GM20000 (cell line): ENCODE results near the gene FOXD4L1.
"Not testable (repeated sequence)": the region's sequence is repeated elsewhere in the genome, so short reads cannot be mapped to it uniquely, and the experiment has no call there.

Source experiments
- DNase-seq: peaks from one replicate; pipeline ENCODE4 v3.0.0; 2012; ENCODE audit warnings: low spot score

FOXD4L1 gene

GRCh38 chr2:113498365-113498764 lies at the start of gene FOXD4L1:
FOXD4L1 (plus strand) TSS chr2:113498665; CDS start chr2:113499257, 592 bp downstream.
- DNase-seq: not testable (repeated sequence)

DNA sequence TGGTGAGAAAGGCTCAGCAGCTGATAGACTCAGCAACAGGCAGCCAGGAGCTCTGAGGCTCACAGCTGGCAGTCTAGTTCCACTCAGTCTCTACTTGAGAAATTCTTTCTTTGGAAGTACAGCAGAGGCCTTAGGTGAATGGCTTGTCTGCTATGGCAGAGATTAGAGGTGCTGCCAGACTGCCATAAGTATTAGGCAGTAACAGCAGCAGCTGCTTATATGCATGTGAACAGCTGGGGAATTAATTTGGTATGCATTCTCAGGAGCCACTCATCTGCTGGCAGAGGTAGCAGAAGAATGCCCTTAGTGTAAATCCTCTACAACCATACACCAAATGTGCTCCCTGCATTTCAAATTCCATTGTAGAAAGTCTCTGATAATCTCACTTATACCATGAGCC lies 32.7 kb upstream of the FOXD4L1 start:
- DNase-seq: not testable (repeated sequence)

DNA sequence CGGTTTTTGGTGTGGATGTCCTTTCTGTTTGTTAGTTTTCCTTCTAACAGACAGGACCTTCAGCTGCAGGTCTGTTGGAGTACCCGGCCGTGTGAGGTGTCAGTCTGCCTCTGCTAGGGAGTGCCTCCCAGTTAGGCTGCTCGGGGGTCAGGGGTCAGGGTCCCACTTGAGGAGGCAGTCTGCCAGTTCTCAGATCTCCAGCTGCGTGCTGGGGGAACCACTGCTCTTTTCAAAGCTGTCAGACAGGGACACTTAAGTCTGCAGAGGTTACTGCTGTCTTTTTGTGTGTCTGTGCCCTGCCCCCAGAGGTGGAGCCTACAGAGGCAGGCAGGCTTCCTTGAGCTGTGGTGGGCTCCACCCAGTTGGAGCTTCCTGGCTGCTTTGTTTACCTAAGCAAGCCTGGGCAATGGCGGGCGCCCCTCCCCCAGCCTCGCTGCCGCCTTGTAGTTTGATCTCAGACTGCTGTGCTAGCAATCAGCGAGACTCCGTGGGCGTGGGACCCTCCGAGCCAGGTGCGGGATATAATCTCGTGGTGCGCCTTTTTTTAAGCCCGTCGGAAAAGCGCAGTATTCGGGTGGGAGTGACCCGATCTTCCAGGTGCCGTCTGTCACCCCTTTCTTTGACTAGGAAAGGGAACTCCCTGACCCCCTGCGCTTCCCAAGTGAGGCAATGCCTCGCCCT lies 21.6 kb upstream of the FOXD4L1 start:
- DNase-seq: not testable (repeated sequence)

- not testable (repeated sequence) for DNase-seq
Measured at GRCh38 chr2:113496527-113496926, 1.9 kb upstream of the FOXD4L1 start.

DNA sequence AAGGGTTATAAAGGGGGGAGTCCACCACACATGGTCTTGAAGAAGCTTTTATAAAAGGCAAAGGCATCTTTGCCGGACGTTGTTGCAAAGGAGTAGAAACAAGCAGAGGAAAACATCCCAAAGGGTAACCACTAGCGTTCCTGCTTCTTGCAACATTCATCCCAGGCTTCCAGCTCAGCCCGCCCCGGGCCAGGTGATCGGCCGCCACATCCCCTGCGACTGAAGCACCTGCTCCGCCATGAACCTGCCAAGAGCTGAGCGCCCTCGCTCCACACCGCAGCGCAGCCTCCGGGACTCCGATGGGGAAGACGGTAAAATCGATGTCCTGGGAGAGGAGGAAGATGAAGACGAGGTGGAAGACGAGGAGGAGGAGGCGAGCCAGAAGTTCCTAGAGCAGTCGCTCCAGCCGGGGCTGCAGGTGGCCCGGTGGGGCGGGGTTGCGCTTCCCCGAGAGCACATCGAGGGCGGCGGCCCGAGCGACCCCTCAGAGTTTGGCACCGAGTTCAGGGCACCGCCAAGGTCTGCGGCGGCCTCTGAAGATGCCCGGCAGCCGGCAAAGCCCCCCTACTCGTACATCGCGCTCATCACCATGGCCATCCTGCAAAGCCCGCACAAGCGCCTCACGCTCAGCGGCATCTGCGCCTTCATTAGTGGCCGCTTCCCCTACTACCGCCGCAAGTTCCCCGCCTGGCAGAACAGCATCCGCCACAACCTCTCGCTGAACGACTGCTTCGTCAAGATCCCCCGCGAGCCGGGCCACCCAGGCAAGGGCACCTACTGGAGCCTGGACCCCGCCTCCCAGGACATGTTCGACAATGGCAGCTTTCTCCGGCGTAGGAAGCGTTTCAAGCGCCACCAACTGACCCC lies 787 bp downstream of the FOXD4L1 start:
- DNase-seq: not testable (repeated sequence)

- not testable (repeated sequence) for DNase-seq
Measured at GRCh38 chr2:113499886-113500722, 1.6 kb downstream of the FOXD4L1 start.

DNA sequence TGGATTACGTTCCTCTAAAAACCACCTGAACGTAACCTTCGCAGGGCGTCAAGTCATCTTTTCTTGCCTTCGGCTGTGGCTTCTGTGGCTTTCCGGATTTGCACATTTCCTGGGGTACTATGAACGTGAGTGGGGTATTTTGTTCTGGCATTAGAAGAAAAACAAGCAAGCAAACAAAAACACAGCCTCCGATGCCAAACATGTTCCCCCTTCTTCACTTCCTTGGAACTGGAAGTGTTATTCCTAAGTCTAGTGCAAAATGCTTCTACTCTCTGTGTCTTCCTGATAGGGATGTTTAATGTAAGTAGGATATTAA lies 2.2 kb downstream of the FOXD4L1 start:
- DNase-seq: not testable (repeated sequence)

DNA sequence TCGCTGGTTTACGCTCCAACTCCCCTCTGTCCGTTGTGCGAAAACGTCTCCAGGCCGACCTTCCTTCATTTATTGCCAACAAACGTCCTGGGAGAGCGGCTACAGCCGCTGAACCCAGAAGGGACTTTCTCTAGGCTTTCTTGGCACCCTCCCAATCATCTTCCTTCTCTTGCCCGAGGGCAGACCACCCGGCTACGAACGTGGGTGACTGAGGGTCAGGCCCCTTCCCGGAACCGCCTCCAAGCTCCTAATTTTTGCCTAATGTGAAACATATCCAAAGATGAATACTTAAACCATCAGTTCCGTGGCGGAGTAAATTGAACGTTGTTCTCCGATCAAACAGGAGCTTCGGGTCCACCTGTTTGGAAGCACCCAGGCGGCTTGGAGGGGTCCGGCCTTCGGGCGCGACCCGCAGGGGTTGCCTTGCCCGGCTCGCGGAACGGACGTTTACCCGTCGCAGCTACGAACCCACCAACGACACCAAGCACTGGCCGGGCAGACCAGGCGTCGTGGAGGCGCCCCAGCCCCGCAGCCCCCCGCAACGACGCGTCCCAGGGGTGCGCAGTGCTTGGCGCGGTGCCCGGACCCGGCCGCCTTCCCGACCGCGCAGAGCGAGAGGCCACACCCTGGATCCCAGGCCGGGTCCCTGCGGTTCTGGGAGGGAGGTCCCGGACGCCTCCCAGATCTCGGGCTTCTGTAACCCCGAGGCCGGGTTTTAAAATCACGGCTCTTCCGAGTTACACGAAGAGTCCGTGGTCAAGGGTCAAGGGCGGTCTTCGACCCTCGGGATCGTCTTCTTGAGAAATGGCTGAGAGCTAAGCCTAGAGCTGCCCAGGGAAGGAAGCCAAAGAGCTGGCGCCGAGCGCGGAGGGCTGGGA lies 4.0 kb downstream of the FOXD4L1 start:
- peak; percentile 3 for DNase-seq

DNA sequence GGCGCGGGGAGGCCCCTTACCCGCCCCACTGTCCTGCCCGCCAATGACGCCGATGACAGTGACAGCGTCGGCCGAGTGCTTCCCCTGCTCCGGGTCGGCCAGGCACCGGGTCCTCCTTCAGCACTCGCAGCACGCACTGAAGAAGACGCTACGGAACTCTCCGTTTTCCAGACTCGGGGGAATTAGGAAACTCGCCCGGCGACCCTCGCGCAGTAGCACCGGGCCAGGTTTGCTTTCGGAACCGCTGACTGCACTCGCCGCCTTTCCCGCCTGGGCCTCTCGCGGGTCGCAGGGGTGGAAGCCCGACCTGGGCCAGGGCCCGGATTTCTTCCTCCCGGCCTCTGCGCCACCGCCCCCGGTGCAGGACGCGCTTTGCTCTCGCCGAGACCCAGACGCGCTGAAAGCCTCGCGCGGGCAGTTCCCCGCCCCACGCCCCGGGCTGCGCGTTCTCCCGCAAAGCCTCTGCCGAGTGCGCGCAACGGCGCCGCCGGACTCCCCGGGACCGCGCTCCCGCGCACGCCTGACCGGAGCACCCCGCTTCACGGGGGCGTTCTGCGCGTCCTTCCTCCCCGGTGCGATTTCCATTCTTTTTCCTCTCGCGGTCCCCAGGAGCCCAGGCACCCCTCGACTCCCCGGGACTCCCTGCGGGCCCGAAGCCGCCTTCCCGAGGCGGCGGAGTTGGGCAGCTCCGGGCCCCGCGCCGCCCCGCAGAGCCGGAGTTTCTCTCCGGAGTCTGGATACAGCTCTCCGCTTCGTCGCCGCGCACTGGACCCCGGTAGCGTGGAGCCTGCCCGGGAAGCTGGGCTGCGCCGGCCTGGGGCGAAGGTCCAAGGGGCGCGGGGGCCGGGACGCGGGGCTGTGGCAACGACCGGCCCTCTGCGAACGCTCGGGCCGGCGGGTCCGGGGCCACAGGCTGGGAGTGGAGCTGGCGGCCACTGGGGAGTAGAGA lies 4.9 kb downstream of the FOXD4L1 start:
- DNase-seq: peak; percentile 26

- DNase-seq: peak; percentile 4
Measured at GRCh38 chr2:113504081-113504480, 5.6 kb downstream of the FOXD4L1 start.

DNA sequence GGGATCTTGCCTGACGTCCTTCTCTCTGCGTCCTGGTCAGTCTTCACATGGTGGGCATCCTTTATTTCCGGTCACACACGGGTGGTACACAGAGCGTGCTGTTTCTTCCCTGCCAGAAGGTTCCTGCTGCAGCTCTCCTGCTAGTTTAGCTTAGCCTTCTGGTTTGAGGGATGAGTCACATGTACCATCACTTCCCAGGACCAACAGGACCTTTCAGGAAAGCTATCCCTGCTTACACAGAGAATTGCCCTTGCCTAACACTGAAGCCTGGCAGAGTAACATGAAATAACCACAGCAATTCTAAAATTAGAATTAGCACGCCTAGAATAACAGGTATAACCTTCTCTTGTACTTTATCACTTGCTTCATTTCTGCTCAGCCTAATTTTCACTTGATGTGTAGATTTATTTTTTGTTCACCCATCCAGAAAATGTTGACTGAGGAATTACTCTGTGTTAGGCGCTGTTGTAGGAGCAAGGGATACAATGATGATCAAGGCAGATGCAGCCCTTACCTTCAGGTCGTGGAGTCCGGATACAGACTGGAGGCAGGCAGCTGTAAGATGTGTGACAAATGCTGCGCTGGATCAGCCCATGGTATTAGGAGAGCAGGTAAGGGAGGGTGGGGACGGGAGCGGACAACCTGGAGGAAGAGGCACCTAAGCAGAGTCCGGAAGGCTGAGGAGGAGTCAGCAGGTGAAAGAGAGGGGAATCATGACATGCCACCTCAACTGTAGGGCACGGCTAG lies 9.1 kb downstream of the FOXD4L1 start:
- not testable (repeated sequence) for DNase-seq

DNA sequence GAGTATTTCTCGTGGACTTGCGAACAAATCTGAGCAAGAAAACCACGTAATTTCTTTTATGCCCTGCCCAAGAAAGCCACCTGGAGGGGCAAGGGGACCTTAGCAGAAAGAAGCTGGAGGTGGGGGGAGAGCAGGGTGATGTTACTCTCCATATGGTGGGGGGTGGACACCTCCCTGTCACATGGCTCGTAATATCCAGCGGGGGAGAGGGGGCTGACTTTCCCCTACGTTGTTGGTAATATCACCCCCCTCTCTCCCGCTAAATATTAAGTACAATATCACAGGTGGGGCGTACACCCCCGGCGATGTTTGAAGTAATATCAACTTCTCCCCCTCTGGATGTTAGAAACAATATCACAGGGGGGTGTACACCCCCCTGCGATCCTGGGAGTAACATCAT lies 9.7 kb downstream of the FOXD4L1 start:
- not testable (repeated sequence) for DNase-seq

GRCh38 chr2:113510913-113511312 lies 12.4 kb downstream of the FOXD4L1 start:
- DNase-seq: not testable (repeated sequence)

DNA sequence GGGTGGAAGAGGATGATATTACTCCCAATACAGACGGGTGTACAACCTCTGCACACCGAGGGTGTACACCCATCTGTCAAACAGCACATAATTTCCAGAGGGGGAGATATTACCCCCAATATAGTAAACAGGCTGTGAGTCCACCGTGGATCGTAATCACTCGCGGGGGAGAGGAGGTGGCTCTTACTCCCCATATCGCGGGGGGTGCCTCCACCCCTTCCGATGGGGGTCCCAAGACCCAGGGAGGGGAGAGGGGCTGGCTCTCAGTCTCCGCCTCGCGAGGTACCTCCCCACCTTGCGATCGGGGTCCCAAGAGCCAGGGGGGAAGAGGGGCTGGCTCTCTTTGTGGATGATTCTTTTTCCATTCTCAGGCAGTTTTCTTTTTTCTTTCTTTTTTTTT lies 13.4 kb downstream of the FOXD4L1 start:
- not testable (repeated sequence) for DNase-seq

DNA sequence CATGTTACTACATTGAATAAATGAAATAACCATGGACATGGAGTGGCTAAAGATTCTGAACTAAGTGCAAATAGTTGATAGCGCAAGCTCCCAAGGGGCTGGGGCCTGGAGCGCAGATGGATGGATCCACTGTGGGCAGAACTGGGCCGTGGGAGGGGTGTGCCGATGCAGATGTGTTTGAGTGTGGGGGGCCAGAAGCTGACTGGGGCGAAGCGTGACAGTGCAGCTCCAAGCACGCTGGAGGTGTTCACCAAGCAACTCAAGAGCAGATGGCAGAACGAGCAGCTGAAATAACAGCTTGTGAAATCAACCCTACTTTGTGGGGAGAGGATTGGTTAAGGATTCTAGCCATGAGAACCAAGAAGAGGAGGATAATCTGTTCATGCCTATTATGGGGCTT lies 17.0 kb downstream of the FOXD4L1 start:
- not testable (repeated sequence) for DNase-seq

GRCh38 chr2:113515995-113516394 lies 17.5 kb downstream of the FOXD4L1 start:
- DNase-seq: not testable (repeated sequence)

DNA sequence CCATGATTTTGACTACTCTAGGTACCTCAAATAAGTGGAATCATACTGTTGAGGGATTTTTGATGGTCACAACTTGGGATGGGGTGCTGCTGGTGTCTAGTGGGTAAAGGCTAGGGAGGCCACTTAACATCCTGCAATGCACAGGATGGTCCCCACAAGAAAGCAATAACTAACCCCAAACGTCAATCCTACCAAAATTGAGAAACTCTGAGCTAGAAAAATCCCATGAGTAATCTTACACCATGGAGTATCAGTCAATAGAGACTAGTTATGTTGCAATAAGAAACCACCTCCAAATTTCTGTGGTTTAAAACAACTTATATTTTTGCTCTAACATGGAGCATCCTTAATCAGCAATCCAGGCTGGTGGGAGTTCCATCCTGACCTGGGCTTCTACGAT lies 18.6 kb downstream of the FOXD4L1 start:
- DNase-seq: not testable (repeated sequence)

DNA sequence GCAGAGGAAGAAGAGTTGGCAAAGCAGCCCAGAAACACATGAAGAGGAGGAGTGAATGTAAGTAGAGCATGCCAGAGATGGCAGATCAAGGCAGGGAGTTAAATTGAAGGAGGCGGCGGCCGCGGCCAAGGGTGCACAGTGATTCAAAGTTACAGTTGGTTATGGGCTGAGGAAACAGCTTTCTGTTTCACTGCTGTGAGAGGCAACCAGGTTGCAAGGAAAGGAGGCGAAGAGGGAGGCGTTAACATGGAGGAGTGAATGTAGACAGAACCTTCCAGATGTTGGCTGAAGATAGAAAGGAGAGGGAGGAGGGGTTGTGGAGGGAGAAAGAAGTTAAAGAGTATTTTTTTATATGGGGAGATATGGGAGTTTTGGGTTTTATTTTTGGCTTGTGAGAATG lies 22.4 kb downstream of the FOXD4L1 start:
- not testable (repeated sequence) for DNase-seq

DNA sequence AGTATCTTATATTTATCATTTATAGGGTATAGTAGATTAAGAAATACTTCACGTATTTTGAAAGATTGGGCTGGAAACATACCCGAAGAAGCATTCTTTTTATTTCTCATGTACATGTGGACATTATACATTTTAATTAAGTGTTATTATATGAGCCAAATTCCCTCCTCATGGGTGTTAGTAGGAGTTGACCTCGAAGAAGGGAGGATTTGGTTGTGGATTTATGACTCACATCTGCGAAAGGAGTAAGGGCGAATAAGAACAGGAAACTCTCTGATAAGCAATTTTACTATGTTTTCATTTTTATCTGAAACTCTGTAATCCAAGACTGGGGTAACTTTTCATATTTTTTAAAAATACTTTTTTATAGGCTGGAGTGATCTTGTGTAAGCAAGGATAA lies 23.0 kb downstream of the FOXD4L1 start:
- not testable (repeated sequence) for DNase-seq
